ENCODE data around the gene HSPA1B.

Gene HSPA1B

DNA sequence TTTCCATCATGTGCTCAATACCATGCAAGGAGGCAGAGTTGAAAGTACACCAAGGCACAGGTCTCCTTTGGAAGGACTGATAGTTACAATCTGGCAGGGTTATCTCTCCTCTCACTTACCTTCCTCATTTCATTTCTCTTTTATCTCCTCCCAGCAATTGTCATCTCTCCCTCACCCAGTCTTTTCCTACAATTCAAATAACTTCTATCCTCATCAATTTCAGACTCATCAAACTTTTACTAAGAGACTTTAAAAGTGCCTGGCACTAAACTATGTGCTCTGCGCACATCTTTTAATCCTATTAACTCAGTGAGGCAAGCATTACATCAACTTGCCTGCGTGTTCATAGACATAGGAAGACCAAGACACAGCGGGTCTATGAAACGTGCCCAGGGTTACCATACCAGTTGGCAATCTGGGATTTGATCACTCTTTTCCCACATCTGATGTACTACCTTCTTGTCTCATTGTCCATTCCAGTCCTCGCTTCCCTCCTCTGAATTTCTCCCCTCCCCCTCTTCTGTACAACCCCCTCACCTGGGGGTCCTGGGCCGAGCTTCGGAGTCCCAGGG is 33.2 kb upstream of the HSPA1B start:
- Histone ChIP-seq H3K36me3 (ENCODE audit: control insufficient read depth, low read length) (peaks cover 61% of the 10 kb centered on the region), H4K20me1 (ENCODE audit: control insufficient read depth, insufficient read depth, low read depth, low read length) (no peaks in the 10 kb centered on the region), H3K4me1 (ENCODE audit: control insufficient read depth, low read length) (peaks cover 59% of the 10 kb centered on the region), H3K4me2 (ENCODE audit: low read length) (peak overlapping the region; percentile 89), H3K9me2 (replicated peaks; ENCODE audit: control insufficient read depth, low read length) (no peaks in the 10 kb centered on the region), H3F3A (ENCODE audit: control insufficient read depth, insufficient read depth) (peaks cover 21% of the 10 kb centered on the region), H3K79me2 (ENCODE audit: control insufficient read depth, low read length) (peaks cover 41% of the 10 kb centered on the region), H3K9me3 (ENCODE audit: control insufficient read depth, insufficient read depth, low read length) (no peaks in the 10 kb centered on the region), H3K27me3 (ENCODE audit: control insufficient read depth, low read length) (no peaks in the 10 kb centered on the region), H3K4me3 (ENCODE audit: low read length) (peak overlapping the region; percentile 97), H3K27ac (ENCODE audit: low read depth, low read length) (peak overlapping the region; percentile 60)
- TF ChIP-seq, protein P1, sequence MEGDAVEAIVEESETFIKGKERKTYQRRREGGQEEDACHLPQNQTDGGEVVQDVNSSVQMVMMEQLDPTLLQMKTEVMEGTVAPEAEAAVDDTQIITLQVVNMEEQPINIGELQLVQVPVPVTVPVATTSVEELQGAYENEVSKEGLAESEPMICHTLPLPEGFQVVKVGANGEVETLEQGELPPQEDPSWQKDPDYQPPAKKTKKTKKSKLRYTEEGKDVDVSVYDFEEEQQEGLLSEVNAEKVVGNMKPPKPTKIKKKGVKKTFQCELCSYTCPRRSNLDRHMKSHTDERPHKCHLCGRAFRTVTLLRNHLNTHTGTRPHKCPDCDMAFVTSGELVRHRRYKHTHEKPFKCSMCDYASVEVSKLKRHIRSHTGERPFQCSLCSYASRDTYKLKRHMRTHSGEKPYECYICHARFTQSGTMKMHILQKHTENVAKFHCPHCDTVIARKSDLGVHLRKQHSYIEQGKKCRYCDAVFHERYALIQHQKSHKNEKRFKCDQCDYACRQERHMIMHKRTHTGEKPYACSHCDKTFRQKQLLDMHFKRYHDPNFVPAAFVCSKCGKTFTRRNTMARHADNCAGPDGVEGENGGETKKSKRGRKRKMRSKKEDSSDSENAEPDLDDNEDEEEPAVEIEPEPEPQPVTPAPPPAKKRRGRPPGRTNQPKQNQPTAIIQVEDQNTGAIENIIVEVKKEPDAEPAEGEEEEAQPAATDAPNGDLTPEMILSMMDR (IDR thresholded peaks at IDR 0.05; ENCODE audit: low read depth, low read length, poor library complexity, severe bottlenecking) = no peak
- no peak for TF ChIP-seq EZH2phosphoT487 (IDR thresholded peaks at IDR 0.05; ENCODE audit: borderline replicate concordance, low read length)

DNA sequence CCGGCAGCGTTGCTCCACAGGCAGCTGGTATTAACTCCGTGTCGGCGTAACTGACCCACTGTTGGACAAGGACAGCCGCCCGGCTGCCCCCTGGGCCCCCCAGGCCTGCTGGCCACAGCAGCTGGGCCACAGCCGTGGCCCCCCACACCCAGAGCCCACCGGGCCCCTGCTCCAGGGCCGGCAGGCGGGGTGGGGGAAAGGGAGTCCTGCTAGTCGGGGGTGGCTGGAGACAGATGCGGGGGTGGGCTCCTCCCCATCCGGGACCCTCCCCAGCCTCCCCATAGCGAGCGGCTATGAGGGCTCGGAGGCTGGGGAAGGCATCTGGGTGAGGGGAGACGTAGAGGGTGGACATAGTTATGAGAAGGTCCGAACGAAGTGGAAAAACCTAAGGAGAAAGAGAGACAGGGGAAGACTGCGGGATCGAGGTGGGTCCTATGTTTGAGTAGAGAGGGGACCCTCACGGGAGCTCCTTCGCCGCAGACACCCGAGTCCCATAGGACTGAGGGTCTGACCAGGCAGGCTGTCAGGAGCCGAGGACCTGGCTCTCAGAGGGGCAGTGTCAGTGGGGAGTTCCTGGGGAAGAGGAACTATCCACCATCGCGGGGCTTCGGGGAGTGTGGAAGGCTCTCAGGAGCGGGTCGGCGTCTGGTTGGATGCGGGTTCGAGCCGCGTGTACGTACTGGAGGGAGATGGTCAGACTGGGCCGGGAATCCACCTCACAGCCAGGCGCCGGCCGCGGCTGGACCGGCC is 32.5 kb upstream of the HSPA1B start:
- Histone ChIP-seq H3K4me1 (ENCODE audit: control insufficient read depth, low read length) (peaks cover 53% of the 10 kb centered on the region), H3F3A (ENCODE audit: control insufficient read depth, insufficient read depth) (peaks cover 21% of the 10 kb centered on the region), H3K79me2 (ENCODE audit: control insufficient read depth, low read length) (peaks cover 41% of the 10 kb centered on the region)

DNA sequence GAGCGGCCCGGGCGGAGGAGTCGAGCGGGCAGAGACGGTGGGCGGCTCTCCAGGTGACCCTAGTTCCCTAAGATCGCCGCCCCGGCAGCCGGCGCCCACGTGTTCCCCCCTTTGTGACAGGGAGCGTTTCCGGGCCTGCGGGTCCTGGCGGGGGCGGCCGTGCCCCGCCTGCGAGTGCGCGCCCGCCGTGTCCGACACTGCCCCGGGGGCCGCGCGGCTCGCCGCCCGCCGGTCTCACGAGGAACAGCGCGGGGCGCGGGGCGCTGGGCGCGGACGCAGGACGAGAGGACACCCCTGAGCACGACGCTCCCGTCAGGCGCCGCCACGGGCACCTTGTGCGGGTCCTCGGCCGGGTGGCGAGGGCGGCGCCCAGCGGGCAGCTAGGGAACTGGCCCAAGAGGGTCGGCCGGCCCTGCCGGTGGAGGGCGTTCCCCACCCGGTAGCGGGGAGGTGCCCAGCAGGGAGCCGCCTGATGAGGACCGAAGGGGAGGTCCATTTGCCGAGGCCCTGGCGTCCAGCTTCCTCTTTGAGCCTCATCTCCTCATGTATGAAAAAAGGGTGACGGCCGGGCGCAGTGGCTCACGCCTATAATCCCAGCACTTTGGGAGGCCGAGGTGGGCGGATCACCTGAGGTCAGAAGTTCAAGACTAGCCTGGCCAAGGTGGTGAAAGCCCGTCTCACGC is 31.8 kb upstream of the HSPA1B start, which contains the start of gene VARS1:
Gene VARS1, minus strand, starts transcription at position 137 of the 683 bp plus-strand sequence. CDS start 535 bp downstream, outside the sequence.
- Histone ChIP-seq H4K20me1 (ENCODE audit: control insufficient read depth, insufficient read depth, low read depth, low read length) (no peaks in the 10 kb centered on the region), H3K27me3 (ENCODE audit: control insufficient read depth, low read length) (no peaks in the 10 kb centered on the region), H3K4me1 (ENCODE audit: control insufficient read depth, low read length) (peaks cover 46% of the 10 kb centered on the region), H3K9me2 (replicated peaks; ENCODE audit: control insufficient read depth, low read length) (no peaks in the 10 kb centered on the region), H3K27ac (ENCODE audit: low read depth, low read length) (peak within 1 kb of the TSS; percentile 71), H3K36me3 (ENCODE audit: control insufficient read depth, low read length) (peaks cover 53% of the 10 kb centered on the region), H3K4me2 (ENCODE audit: low read length) (peak within 1 kb of the TSS; percentile 89), H3K9me3 (ENCODE audit: control insufficient read depth, insufficient read depth, low read length) (no peaks in the 10 kb centered on the region), H3K79me2 (ENCODE audit: control insufficient read depth, low read length) (peaks cover 38% of the 10 kb centered on the region), H3F3A (ENCODE audit: control insufficient read depth, insufficient read depth) (peaks cover 17% of the 10 kb centered on the region), H3K4me3 (ENCODE audit: low read length) (peak within 1 kb of the TSS; percentile 97)
- no peak for TF ChIP-seq EZH2phosphoT487 (IDR thresholded peaks at IDR 0.05; ENCODE audit: borderline replicate concordance, low read length)
- TF ChIP-seq, protein P1 (IDR thresholded peaks at IDR 0.05; ENCODE audit: low read depth, low read length, poor library complexity, severe bottlenecking) = peak; percentile 68

More for the DNA sequence above, 32.5 kb upstream of the HSPA1B start:
- Histone ChIP-seq H3K27me3 (ENCODE audit: control insufficient read depth, low read length) (no peaks in the 10 kb centered on the region), H4K20me1 (ENCODE audit: control insufficient read depth, insufficient read depth, low read depth, low read length) (no peaks in the 10 kb centered on the region), H3K36me3 (ENCODE audit: control insufficient read depth, low read length) (peaks cover 60% of the 10 kb centered on the region), H3K27ac (ENCODE audit: low read depth, low read length) (peak overlapping the region; percentile 60), H3K9me3 (ENCODE audit: control insufficient read depth, insufficient read depth, low read length) (no peaks in the 10 kb centered on the region), H3K9me2 (replicated peaks; ENCODE audit: control insufficient read depth, low read length) (no peaks in the 10 kb centered on the region), H3K4me3 (ENCODE audit: low read length) (peak overlapping the region; percentile 97), H3K4me2 (ENCODE audit: low read length) (peak overlapping the region; percentile 89)
- TF ChIP-seq, protein P1 (IDR thresholded peaks at IDR 0.05; ENCODE audit: low read depth, low read length, poor library complexity, severe bottlenecking) = no peak
- no peak for TF ChIP-seq EZH2phosphoT487 (IDR thresholded peaks at IDR 0.05; ENCODE audit: borderline replicate concordance, low read length)
